HG03520 (cell line): ENCODE results near the gene OR1I1.
"Not testable (repeated sequence)": the region's sequence is repeated elsewhere in the genome, so short reads cannot be mapped to it uniquely, and the experiment has no call there.

Experiments
- ATAC-seq: cut with Tn5 transposase; IDR thresholded peaks from one replicate; pipeline ENCODE4 v1.9.1; 2021; ENCODE audit warnings: mild to moderate bottlenecking, moderate library complexity; ENCODE audit not compliant: unreplicated experiment

The OR1I1 gene

GRCh38 chr19:15081911-15082310, at the start of gene OR1I1:
Gene OR1I1 (plus strand): TSS chr19:15082211. CDS start chr19:15087066, 4,855 bp downstream.
- ATAC-seq, result no peak

GRCh38 chr19:15035795-15036311, 46.2 kb upstream of the OR1I1 start:
- ATAC-seq, result no peak

- no peak for ATAC-seq
These were observed 44.4 kb upstream of the OR1I1 start for GRCh38 chr19:15037586-15037985.

- ATAC-seq, result no peak
These were observed 43.7 kb upstream of the OR1I1 start for GRCh38 chr19:15038294-15038693.

- ATAC-seq, result no peak
These were observed 40.0 kb upstream of the OR1I1 start for GRCh38 chr19:15042003-15042402.

GRCh38 chr19:15042826-15043225, 39.2 kb upstream of the OR1I1 start:
- no peak for ATAC-seq

- no peak for ATAC-seq
These were observed 36.5 kb upstream of the OR1I1 start for GRCh38 chr19:15045506-15045905.

- ATAC-seq, result no peak
These were observed 34.3 kb upstream of the OR1I1 start for GRCh38 chr19:15047680-15048079.

- no peak for ATAC-seq
These were observed 33.9 kb upstream of the OR1I1 start for GRCh38 chr19:15048128-15048527.

GRCh38 chr19:15048885-15049541, 33.0 kb upstream of the OR1I1 start, which contains the start of gene CASP14:
Gene CASP14 (plus strand): TSS chr19:15049480. CDS start chr19:15052252, 2,772 bp downstream.
- no peak for ATAC-seq

- ATAC-seq, result no peak
These were observed 31.4 kb upstream of the OR1I1 start for GRCh38 chr19:15050639-15051038.

GRCh38 chr19:15062036-15062435, 20.0 kb upstream of the OR1I1 start:
- ATAC-seq, result no peak

GRCh38 chr19:15070386-15070785, 11.6 kb upstream of the OR1I1 start:
- not testable (repeated sequence) for ATAC-seq

GRCh38 chr19:15072930-15073647, 8.9 kb upstream of the OR1I1 start:
- no peak for ATAC-seq

GRCh38 chr19:15074371-15074770, 7.6 kb upstream of the OR1I1 start:
- ATAC-seq, result no peak

- no peak for ATAC-seq
These were observed 6.2 kb upstream of the OR1I1 start for GRCh38 chr19:15075806-15076205.

GRCh38 chr19:15080002-15080401, 2.0 kb upstream of the OR1I1 start:
- not testable (repeated sequence) for ATAC-seq

- ATAC-seq, result no peak
These were observed 5.2 kb downstream of the OR1I1 start for GRCh38 chr19:15087182-15087581.

GRCh38 chr19:15091918-15092753, 10.1 kb downstream of the OR1I1 start:
- no peak for ATAC-seq

GRCh38 chr19:15093001-15093400, 11.0 kb downstream of the OR1I1 start:
- ATAC-seq, result no peak

- no peak for ATAC-seq
These were observed 14.2 kb downstream of the OR1I1 start for GRCh38 chr19:15096223-15096622.
